Measurements from ENCODE around the gene PPFIA4. TPM values are rescaled to one million over a fixed set of nuclear protein-coding genes. Genes with fewer than 3 reads are reported as not detected.

Gene PPFIA4
- total RNA-seq, 1 experiment from 2014 or later = 10.8 TPM

- H3K9me2 ChIP-seq (ENCODE audit: insufficient read depth) = no peaks in the 10 kb centered on the region
- no peaks in the 10 kb centered on the region for H3K4me1 ChIP-seq (ENCODE audit: control insufficient read depth in 1 of 2, insufficient read depth in 2 of 2, low read length in 2 of 2)
- no peak overlapping the region for H2AFZ ChIP-seq (ENCODE audit: low read depth, low read length, poor library complexity, severe bottlenecking)
- RAD21 ChIA-PET (ENCODE audit: low non-redundant PET in 1 of 2, low total read pairs in 2 of 2, uncharacterized antibody in 2 of 2, unreplicated experiment in 2 of 2) = interaction anchor here in 1 of 2 experiments (0.5 kb wide), 1 partner anchor 160 kb away, joined by 4 read pairs; no protein-coding TSS in a partner anchor
- H3K27ac ChIP-seq (ENCODE audit: low read depth, low read length) = no peak overlapping the region
- H3K79me2 ChIP-seq (ENCODE audit: insufficient read depth, low read length) = no peaks in the 10 kb centered on the region
- H3K36me3 ChIP-seq (ENCODE audit: control insufficient read depth in 1 of 2, insufficient read depth in 2 of 2, low read length in 2 of 2) = peaks cover 0 to 8% of the 10 kb centered on the region in 2 experiments; a peak in 2 of 4 replicates
- H3K9me3 ChIP-seq (ENCODE audit: control insufficient read depth in 1 of 2, insufficient read depth in 1 of 2, low read depth in 1 of 2, low read length in 2 of 2) = no peaks in the 10 kb centered on the region
- H3K4me3 ChIP-seq (replicated peaks in 1 of 2; ENCODE audit: low read depth in 1 of 2, low read length in 2 of 2) = no peak overlapping the region
- POLR2A ChIA-PET = no interaction called here
- CTCF ChIA-PET = interaction anchor here (1.4 kb wide), 1 partner anchor 14 kb away, joined by 3 read pairs; no protein-coding TSS in a partner anchor
- no peak overlapping the region for H3K4me2 ChIP-seq (ENCODE audit: low read length)
- H3K27me3 ChIP-seq (ENCODE audit: insufficient read depth, low read length) = no peaks in the 10 kb centered on the region
- no peaks in the 10 kb centered on the region for H4K20me1 ChIP-seq (ENCODE audit: insufficient read depth)
- no TSS peak for BruUV-seq (replicated peaks)
- intact Hi-C loops (cut with micrococcal nuclease) = no loop called here
- H3K9ac ChIP-seq (ENCODE audit: low read length) = no peak overlapping the region
- DNase-seq (ENCODE audit: low read depth, low spot score) = no peak
- no peak for ATAC-seq
- TF ChIP-seq EZH2phosphoT487 (IDR thresholded peaks at IDR 0.05; ENCODE audit: borderline replicate concordance) = no peak
- no peak for TF ChIP-seq CBX3 (IDR thresholded peaks at IDR 0.05; ENCODE audit: low read depth)
- TF ChIP-seq ZFX (IDR thresholded peaks at IDR 0.05) = no peak
- TF ChIP-seq TCF7L2 (IDR thresholded peaks at IDR 0.05; ENCODE audit: borderline replicate concordance, extremely low read depth, insufficient read depth, insufficient read length) = no peak
- TF ChIP-seq ZNF274 (IDR thresholded peaks at IDR 0.05; ENCODE audit: low read depth, low read length) = no peak
- TF ChIP-seq RAD21 (IDR thresholded peaks at IDR 0.05; ENCODE audit: low read depth) = no peak
- no peak for TF ChIP-seq REST (IDR thresholded peaks at IDR 0.05; ENCODE audit: low read depth)
- no peak for TF ChIP-seq CTCF (IDR thresholded peaks at IDR 0.05 in 2 of 3, conservative IDR thresholded peaks at IDR 0.05 in 1 of 3; ENCODE audit: borderline replicate concordance in 1 of 3, insufficient read depth in 1 of 3, low read depth in 2 of 3, low read length in 2 of 3)
- no peak for TF ChIP-seq ELF1 (IDR thresholded peaks at IDR 0.05; ENCODE audit: borderline replicate concordance, low read depth)
- no peak for TF ChIP-seq POLR2AphosphoS5 (IDR thresholded peaks at IDR 0.05; ENCODE audit: low read depth, low read length)
- no peak for TF ChIP-seq MAX (IDR thresholded peaks at IDR 0.05)
- TF ChIP-seq CEBPB (IDR thresholded peaks at IDR 0.05; ENCODE audit: low read depth) = no peak
- TF ChIP-seq YY1 (IDR thresholded peaks at IDR 0.05; ENCODE audit: extremely low read depth, insufficient replicate concordance, low read depth, low read length) = no peak
- TF ChIP-seq SRF (IDR thresholded peaks at IDR 0.05; ENCODE audit: low read depth) = no peak
- TF ChIP-seq FOSL1 (IDR thresholded peaks at IDR 0.05; ENCODE audit: low read depth) = no peak
- no peak for TF ChIP-seq EGR1 (IDR thresholded peaks at IDR 0.05; ENCODE audit: low read depth)
- TF ChIP-seq SIN3A (IDR thresholded peaks at IDR 0.05; ENCODE audit: low read depth) = no peak
- no peak for TF ChIP-seq POLR2A (IDR thresholded peaks at IDR 0.05; ENCODE audit: borderline replicate concordance, extremely low read depth, insufficient read depth, insufficient read length)
These were observed 27.9 kb downstream of the PPFIA4 start for GRCh38 chr1:203054184-203054583.

Measured in HCT116 (cell line).